Liver (tissue), 9 donors: ENCODE measurements around the gene CIAO3. TPM values are rescaled to one million over a fixed set of nuclear protein-coding genes. Genes with fewer than 3 reads are reported as not detected.

ENCODE experiments used
- DNase-seq: peaks from one replicate; pipeline ENCODE4 v3.0.0-alpha.2; 2017; ENCODE audit warnings: low spot score
- H3K27ac ChIP-seq, 2 donors: one replicate each; pipeline ENCODE4 v1.7.0; 2013; ENCODE audit warnings: inconsistent platforms in 2 of 2, low read length in 2 of 2, control low read depth in 1 of 2, low read depth in 1 of 2, mild to moderate bottlenecking in 1 of 2
- H3K27me3 ChIP-seq, 4 donors: one replicate each; pipeline versions ENCODE4 v1.6.1 to v1.7.0; 2013; ENCODE audit warnings: low read length in 3 of 4, inconsistent platforms in 1 of 4, mild to moderate bottlenecking in 1 of 4, moderate library complexity in 1 of 4; ENCODE audit not compliant: control insufficient read depth in 4 of 4, insufficient read depth in 4 of 4
- H3K36me3 ChIP-seq, 4 donors: one replicate each; pipeline versions ENCODE4 v1.6.1 to v1.7.0; 2013; ENCODE audit warnings: low read length in 3 of 4, mild to moderate bottlenecking in 3 of 4, low read depth in 1 of 4, moderate library complexity in 1 of 4; ENCODE audit not compliant: control insufficient read depth in 4 of 4, insufficient read depth in 3 of 4
- H3K4me1 ChIP-seq, 4 donors: one replicate each; pipeline versions ENCODE4 v1.6.1 to v1.7.0; 2013; ENCODE audit warnings: low read length in 3 of 4, mild to moderate bottlenecking in 3 of 4, moderate library complexity in 1 of 4; ENCODE audit not compliant: control insufficient read depth in 4 of 4, insufficient read depth in 4 of 4
- H3K4me3 ChIP-seq, 3 donors: one replicate each; pipeline versions ENCODE4 v1.6.1 to v1.7.0; 2013; ENCODE audit warnings: low read length in 3 of 3, control low read depth in 1 of 3, low read depth in 1 of 3, mild to moderate bottlenecking in 1 of 3
- H3K9ac ChIP-seq, 2 donors: one replicate each; pipeline ENCODE4 v1.7.0; 2013; ENCODE audit warnings: low read length in 2 of 2, mild to moderate bottlenecking in 2 of 2, moderate library complexity in 2 of 2, control low read depth in 1 of 2, low read depth in 1 of 2
- H3K9me3 ChIP-seq, 4 donors: one replicate each; pipeline versions ENCODE4 v1.6.1 to v1.7.0; 2013; ENCODE audit warnings: low read length in 3 of 4; ENCODE audit not compliant: control insufficient read depth in 4 of 4
- EGR1 ChIP-seq, 2 donors: IDR thresholded peaks; 2 replicates each; pipeline ENCODE4 v1.6.1; 2016 to 2018; ENCODE audit warnings: antibody characterized with exemption in 2 of 2, low read depth in 2 of 2
- FOXA1 ChIP-seq: IDR thresholded peaks from 2 replicates; pipeline ENCODE4 v1.6.1; 2016; ENCODE audit warnings: antibody characterized with exemption
- FOXA2 ChIP-seq: IDR thresholded peaks from 2 replicates; pipeline ENCODE4 v1.6.1; 2016; ENCODE audit warnings: antibody characterized with exemption
- GABPA ChIP-seq, 2 donors: IDR thresholded peaks in 1 of 2; conservative IDR thresholded peaks in 1 of 2; 2 replicates each; pipeline ENCODE4 v1.6.1; 2016; ENCODE audit warnings: antibody characterized with exemption in 2 of 2, mild to moderate bottlenecking in 1 of 2, moderate library complexity in 1 of 2
- HNF4A ChIP-seq, 2 donors: conservative IDR thresholded peaks; 2 replicates each; pipeline ENCODE4 v1.6.1; 2016; ENCODE audit warnings: antibody characterized with exemption in 2 of 2, mild to moderate bottlenecking in 2 of 2
- HNF4G ChIP-seq: IDR thresholded peaks from 2 replicates; pipeline ENCODE4 v1.6.1; 2016; ENCODE audit warnings: antibody characterized with exemption
- JUND ChIP-seq, 2 donors: IDR thresholded peaks; 2 replicates each; pipeline ENCODE4 v1.6.1; 2016; ENCODE audit warnings: antibody characterized with exemption in 2 of 2
- NR2F2 ChIP-seq: IDR thresholded peaks from 2 replicates; pipeline ENCODE4 v1.6.1; 2016; ENCODE audit warnings: antibody characterized with exemption
- RAD21 ChIP-seq, 2 donors: IDR thresholded peaks; 2 replicates each; pipeline ENCODE4 v1.6.1; 2016; ENCODE audit warnings: antibody characterized with exemption in 2 of 2, mild to moderate bottlenecking in 2 of 2
- REST ChIP-seq: IDR thresholded peaks from 2 replicates; pipeline ENCODE4 v1.6.1; 2016; ENCODE audit warnings: antibody characterized with exemption, mild to moderate bottlenecking
- RXRA ChIP-seq, 2 donors: IDR thresholded peaks; 2 replicates each; pipeline ENCODE4 v1.6.1; 2017 to 2018; ENCODE audit warnings: antibody characterized with exemption in 2 of 2, mild to moderate bottlenecking in 1 of 2
- SP1 ChIP-seq: IDR thresholded peaks from 2 replicates; pipeline ENCODE4 v1.6.1; 2018; ENCODE audit warnings: antibody characterized with exemption, mild to moderate bottlenecking
- TAF1 ChIP-seq: conservative IDR thresholded peaks from 2 replicates; pipeline ENCODE4 v1.6.1; 2016; ENCODE audit warnings: antibody characterized with exemption, mild to moderate bottlenecking
- YY1 ChIP-seq: IDR thresholded peaks from 2 replicates; pipeline ENCODE4 v1.6.1; 2016; ENCODE audit warnings: antibody characterized with exemption, mild to moderate bottlenecking
- ZBTB33 ChIP-seq: IDR thresholded peaks from 2 replicates; pipeline ENCODE4 v1.6.1; 2016; ENCODE audit warnings: antibody characterized with exemption
- WGBS: extraction: QIAGEN DNeasy Blood & Tissue Kit; methylation state at CpG from one replicate; pipeline ENCODE4 v1.1.7; 2013; 5-methylcytosine and 5-hydroxymethylcytosine counted together
- polyA plus RNA-seq, 2 donors: library from polyadenylated mRNA; stranded (reverse) in 1 of 2; unstranded in 1 of 2; fragments of 200-250 nt in 1 of 2; fragments of >200 nt in 1 of 2; fragmentation: Nextera tagmentation in 1 of 2; extraction: Ambion mirVana in 1 of 2; gene quantifications; one replicate each; pipeline versions ENCODE4 v1.2.1 to v1.2.3, GENCODE V29; 2013 to 2015
- total RNA-seq, 2 donors: library from RNA; depleted of rRNA; stranded (reverse); fragments of >200 nt; gene quantifications; one replicate each; pipeline ENCODE4 v1.2.3, GENCODE V29; 2014
- TF ChIP-seq, protein P1 (sequence below): fragments of 150-350 bp; IDR thresholded peaks from 2 replicates; pipeline ENCODE4 v1.5.1; 2017; ENCODE audit warnings: improper control_type of control experiment, low read depth, low read length; ENCODE audit not compliant: missing input control
- TF ChIP-seq, protein P2 (sequence below): IDR thresholded peaks from 2 replicates; pipeline ENCODE4 v1.6.1; 2016; ENCODE audit warnings: antibody characterized with exemption
- TF ChIP-seq, protein P3 (sequence below): IDR thresholded peaks from 2 replicates; pipeline ENCODE4 v1.6.1; 2016; ENCODE audit warnings: antibody characterized with exemption
- donor health status: healthy.
- donor health status: healthy.
- donor health status: healthy.
- donor health status: healthy.
- donor health status: healthy.

The CIAO3 gene
- total and polyA plus RNA-seq, 4 donors: 13.2 to 24.3 (median 16.5) TPM

- Histone ChIP-seq H3K27me3 (no peaks in the 10 kb centered on the region), H3K27ac (no peak overlapping the region), H3K4me3 (no peak overlapping the region), H3K4me1 (no peaks in the 10 kb centered on the region), H3K9ac (no peak overlapping the region), H3K36me3 (no peaks in the 10 kb centered on the region), H3K9me3 (no peaks in the 10 kb centered on the region)
- WGBS: 66% methylated on average over 9 of the region's 9 CpGs
- no peak for DNase-seq
- TF ChIP-seq EGR1 (IDR thresholded peaks at IDR 0.05; ENCODE audit: low read depth in 2 of 2) (no peak), FOXA2 (no peak), ZBTB33 (no peak), RAD21 (IDR thresholded peaks at IDR 0.05) (no peak), REST (no peak), NR2F2 (no peak), SP1 (no peak), TAF1 (no peak), GABPA (IDR thresholded peaks at IDR 0.05 in 1 of 2, conservative IDR thresholded peaks at IDR 0.05 in 1 of 2) (no peak)
- TF ChIP-seq, protein P1, sequence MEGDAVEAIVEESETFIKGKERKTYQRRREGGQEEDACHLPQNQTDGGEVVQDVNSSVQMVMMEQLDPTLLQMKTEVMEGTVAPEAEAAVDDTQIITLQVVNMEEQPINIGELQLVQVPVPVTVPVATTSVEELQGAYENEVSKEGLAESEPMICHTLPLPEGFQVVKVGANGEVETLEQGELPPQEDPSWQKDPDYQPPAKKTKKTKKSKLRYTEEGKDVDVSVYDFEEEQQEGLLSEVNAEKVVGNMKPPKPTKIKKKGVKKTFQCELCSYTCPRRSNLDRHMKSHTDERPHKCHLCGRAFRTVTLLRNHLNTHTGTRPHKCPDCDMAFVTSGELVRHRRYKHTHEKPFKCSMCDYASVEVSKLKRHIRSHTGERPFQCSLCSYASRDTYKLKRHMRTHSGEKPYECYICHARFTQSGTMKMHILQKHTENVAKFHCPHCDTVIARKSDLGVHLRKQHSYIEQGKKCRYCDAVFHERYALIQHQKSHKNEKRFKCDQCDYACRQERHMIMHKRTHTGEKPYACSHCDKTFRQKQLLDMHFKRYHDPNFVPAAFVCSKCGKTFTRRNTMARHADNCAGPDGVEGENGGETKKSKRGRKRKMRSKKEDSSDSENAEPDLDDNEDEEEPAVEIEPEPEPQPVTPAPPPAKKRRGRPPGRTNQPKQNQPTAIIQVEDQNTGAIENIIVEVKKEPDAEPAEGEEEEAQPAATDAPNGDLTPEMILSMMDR: no peak
- TF ChIP-seq, protein P2, sequence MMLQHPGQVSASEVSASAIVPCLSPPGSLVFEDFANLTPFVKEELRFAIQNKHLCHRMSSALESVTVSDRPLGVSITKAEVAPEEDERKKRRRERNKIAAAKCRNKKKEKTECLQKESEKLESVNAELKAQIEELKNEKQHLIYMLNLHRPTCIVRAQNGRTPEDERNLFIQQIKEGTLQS: no peak
- TF ChIP-seq, protein P3, sequence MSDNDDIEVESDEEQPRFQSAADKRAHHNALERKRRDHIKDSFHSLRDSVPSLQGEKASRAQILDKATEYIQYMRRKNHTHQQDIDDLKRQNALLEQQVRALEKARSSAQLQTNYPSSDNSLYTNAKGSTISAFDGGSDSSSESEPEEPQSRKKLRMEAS: no peak
Measured at GRCh38 chr16:750485-750884, 9.7 kb upstream of the CIAO3 start.

GRCh38 chr16:749010-749409 lies 8.2 kb upstream of the CIAO3 start:
- Histone ChIP-seq H3K4me1 (no peaks in the 10 kb centered on the region), H3K27me3 (no peaks in the 10 kb centered on the region), H3K27ac (no peak overlapping the region), H3K36me3 (no peaks in the 10 kb centered on the region), H3K4me3 (no peak overlapping the region), H3K9me3 (no peaks in the 10 kb centered on the region), H3K9ac (no peak overlapping the region)
- TF ChIP-seq FOXA2 (no peak), YY1 (no peak), ZBTB33 (no peak), RAD21 (IDR thresholded peaks at IDR 0.05) (no peak), SP1 (no peak), TAF1 (no peak), HNF4A (conservative IDR thresholded peaks at IDR 0.05) (no peak), EGR1 (IDR thresholded peaks at IDR 0.05; ENCODE audit: low read depth in 2 of 2) (no peak), HNF4G (no peak), RXRA (IDR thresholded peaks at IDR 0.05) (no peak), JUND (IDR thresholded peaks at IDR 0.05) (no peak), GABPA (IDR thresholded peaks at IDR 0.05 in 1 of 2, conservative IDR thresholded peaks at IDR 0.05 in 1 of 2) (no peak), FOXA1 (no peak), NR2F2 (no peak)
- TF ChIP-seq, protein P1: no peak
- TF ChIP-seq, protein P2: no peak
- TF ChIP-seq, protein P3: no peak
- no peak for DNase-seq
- WGBS: 77% methylated on average over 6 of the region's 6 CpGs
